Epithelial cell of esophagus (primary cell): Measurements from ENCODE around the gene RBMX2.

Experiments
- DNase-seq: peaks from one replicate; pipeline ENCODE4 v3.0.0; 2010; ENCODE audit warnings: low read depth
- H3K4me3 ChIP-seq: 2 replicates; pipeline ENCODE4 v1.5.1; 2011; ENCODE audit warnings: mild to moderate bottlenecking, low read length, control low read depth
- TF ChIP-seq, protein P1 (sequence below): IDR thresholded peaks from 2 replicates; pipeline ENCODE4 v1.5.1; 2011; ENCODE audit warnings: low read depth, mild to moderate bottlenecking, low read length, control low read depth, inconsistent platforms; ENCODE audit not compliant: insufficient read depth; ENCODE audit errors: missing control alignments

Gene RBMX2

DNA sequence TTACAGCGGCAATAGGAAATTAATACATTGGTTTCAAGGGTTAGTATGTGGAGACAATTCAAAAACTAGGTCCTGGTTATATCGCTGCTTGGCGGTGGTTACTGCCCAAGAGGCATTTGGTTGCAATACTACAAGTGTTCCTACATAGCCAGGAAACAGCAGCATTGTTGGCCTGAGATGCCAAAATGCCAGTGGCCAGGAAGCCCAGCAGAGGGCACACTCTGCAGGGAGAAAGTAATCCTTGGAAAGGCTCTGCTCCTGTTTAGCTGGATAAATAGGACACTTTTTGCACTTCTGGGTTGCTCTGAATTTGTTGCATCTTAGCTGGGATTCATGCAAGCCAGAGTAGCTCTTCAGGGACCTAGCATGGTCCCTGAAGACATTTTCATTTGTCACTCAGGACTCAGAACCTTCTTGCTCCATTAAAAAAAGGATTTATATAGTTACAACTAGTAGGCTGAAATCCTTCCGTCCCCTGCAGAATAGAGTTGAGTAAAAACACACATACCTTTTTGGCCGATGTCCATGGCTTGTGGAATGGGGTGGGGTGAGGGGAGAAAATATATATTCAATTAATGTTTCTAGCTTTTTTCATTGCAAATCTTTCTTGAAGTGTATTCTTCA, 8.2 kb upstream of the RBMX2 start:
- TF ChIP-seq, protein P1, sequence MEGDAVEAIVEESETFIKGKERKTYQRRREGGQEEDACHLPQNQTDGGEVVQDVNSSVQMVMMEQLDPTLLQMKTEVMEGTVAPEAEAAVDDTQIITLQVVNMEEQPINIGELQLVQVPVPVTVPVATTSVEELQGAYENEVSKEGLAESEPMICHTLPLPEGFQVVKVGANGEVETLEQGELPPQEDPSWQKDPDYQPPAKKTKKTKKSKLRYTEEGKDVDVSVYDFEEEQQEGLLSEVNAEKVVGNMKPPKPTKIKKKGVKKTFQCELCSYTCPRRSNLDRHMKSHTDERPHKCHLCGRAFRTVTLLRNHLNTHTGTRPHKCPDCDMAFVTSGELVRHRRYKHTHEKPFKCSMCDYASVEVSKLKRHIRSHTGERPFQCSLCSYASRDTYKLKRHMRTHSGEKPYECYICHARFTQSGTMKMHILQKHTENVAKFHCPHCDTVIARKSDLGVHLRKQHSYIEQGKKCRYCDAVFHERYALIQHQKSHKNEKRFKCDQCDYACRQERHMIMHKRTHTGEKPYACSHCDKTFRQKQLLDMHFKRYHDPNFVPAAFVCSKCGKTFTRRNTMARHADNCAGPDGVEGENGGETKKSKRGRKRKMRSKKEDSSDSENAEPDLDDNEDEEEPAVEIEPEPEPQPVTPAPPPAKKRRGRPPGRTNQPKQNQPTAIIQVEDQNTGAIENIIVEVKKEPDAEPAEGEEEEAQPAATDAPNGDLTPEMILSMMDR: peak; percentile 79
- DNase-seq: peak; percentile 49
- H3K4me3 ChIP-seq: no peak overlapping the region

DNA sequence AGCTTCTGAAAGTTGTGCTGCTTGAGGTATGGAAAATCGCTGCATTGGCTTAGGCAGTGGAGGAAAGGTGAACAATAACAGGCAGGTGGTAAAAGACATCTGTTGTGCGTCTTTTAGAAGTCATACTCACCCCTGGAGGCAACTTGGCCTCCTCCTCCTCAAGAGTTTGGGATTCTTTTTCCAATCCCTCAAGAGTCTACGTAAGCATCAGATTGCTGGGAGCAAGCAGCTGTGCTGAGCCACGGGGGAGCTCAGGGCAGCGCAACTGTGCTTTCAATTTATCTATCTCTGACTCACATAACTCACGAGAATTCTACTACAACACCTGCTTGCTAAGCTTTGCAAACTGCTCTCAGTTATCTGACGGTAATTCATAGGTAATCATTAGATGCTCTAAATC, 6.4 kb upstream of the RBMX2 start:
- TF ChIP-seq, protein P1: no peak
- H3K4me3 ChIP-seq: no peak overlapping the region
- DNase-seq: no peak

GRCh38 chrX:130402208-130402684, 459 bp downstream of the RBMX2 start:
- TF ChIP-seq, protein P1: no peak
- H3K4me3 ChIP-seq: peak overlapping the region; percentile 76
- DNase-seq: no peak

- H3K4me3 ChIP-seq: no peak overlapping the region
- no peak for DNase-seq
- TF ChIP-seq, protein P1: no peak
Measured at GRCh38 chrX:130413415-130413814, 11.6 kb downstream of the RBMX2 start.

DNA sequence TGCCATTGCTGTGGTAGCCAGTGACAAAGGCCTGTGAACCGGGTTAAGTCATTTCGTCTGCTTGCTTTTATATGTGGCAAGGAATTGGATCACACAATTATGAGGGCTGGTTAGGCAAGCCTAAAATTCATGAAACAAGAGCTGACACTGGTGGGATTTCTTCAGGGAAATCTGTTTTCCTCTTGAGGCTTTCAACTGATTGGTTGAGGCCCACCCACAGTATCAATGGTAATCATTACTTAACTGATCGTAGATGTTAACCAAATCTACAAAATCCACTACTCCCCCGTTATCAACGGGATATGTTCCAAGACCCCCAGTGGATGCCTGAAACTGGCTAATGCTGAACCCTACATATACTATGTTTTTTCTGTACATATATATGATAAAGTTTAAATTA, 13.0 kb downstream of the RBMX2 start:
- DNase-seq: no peak
- TF ChIP-seq, protein P1: no peak
- H3K4me3 ChIP-seq: no peak overlapping the region

GRCh38 chrX:130415201-130415600, 13.4 kb downstream of the RBMX2 start:
- DNase-seq: no peak
- no peak overlapping the region for H3K4me3 ChIP-seq
- TF ChIP-seq, protein P1: no peak

- TF ChIP-seq, protein P1: no peak
- H3K4me3 ChIP-seq: no peak overlapping the region
Measured at GRCh38 chrX:130416785-130417184, 15.0 kb downstream of the RBMX2 start.

More at GRCh38 chrX:130416785-130417184, 15.0 kb downstream of the RBMX2 start:
- no peak for DNase-seq
